GM13977 (cell line): Measurements from ENCODE around the gene SSH2.

Experiments
- DNase-seq: peaks from one replicate; pipeline ENCODE4 v3.0.0; 2012; ENCODE audit warnings: low spot score
- CTCF ChIP-seq: IDR thresholded peaks from 2 replicates; pipeline ENCODE4 v1.5.1; 2012; ENCODE audit warnings: mild to moderate bottlenecking, control low read depth; ENCODE audit not compliant: insufficient read depth; ENCODE audit errors: extremely low read depth, missing control alignments
- in situ Hi-C: fragments of 300-500 bp; cut with MboI; formaldehyde crosslinking; loops from one replicate; pipeline ENCODE4 v1.12.0; 2022; ENCODE audit warnings: low sequenced_read_pairs, low pct_unique_long_range_greater_than_20kb, mixed read lengths, inconsistent platforms; ENCODE audit not compliant: unreplicated experiment

Gene SSH2

GRCh38 chr17:29671661-29672060 lies 258.4 kb downstream of the SSH2 start:
- DNase-seq = no peak
- no peak for TF ChIP-seq CTCF
- in situ Hi-C loops = no loop called here

DNA sequence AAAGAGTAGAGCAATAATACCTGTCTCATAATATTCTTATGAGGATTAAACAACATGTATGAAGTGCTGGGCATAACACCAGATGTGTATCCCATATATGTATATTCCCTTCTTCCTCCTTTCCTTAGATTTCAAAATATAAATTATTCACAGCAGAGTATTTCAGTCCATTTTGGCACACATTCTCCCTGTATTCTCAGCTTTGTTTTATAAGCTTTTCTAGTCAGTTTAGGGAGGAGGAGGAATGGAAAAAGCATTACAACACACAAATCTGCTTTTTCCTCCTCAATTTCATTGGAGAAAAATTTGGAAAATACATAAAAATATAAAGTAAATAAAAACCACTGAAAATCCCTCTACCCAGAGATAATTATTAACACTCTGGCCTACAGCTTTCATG lies 260.8 kb downstream of the SSH2 start:
- TF ChIP-seq CTCF = no peak
- in situ Hi-C loops = no loop called here
- no peak for DNase-seq

DNA sequence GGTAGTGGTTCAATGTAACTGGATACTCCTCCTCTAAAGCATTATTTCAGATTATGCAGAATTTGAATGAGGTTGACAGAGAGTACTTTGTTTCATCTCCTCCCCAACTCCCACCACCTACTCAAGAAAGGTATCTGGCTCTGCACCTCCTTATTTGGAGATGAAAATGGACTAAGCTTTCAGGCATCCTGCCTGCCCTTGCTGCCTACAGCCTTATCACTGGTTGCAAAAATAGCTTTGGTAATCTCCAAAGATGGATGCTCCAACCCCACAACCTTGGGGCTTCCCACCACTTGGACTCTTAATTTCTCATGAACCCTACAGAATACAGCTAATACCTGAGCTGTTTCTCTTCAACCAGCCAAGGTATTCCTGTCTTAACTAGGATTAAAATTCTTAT lies 262.1 kb downstream of the SSH2 start:
- no peak for DNase-seq
- in situ Hi-C loops = no loop called here
- TF ChIP-seq CTCF = no peak

- TF ChIP-seq CTCF = no peak
- in situ Hi-C loops = no loop called here
- DNase-seq = no peak
These were observed 264.6 kb downstream of the SSH2 start for GRCh38 chr17:29665481-29665810.

DNA sequence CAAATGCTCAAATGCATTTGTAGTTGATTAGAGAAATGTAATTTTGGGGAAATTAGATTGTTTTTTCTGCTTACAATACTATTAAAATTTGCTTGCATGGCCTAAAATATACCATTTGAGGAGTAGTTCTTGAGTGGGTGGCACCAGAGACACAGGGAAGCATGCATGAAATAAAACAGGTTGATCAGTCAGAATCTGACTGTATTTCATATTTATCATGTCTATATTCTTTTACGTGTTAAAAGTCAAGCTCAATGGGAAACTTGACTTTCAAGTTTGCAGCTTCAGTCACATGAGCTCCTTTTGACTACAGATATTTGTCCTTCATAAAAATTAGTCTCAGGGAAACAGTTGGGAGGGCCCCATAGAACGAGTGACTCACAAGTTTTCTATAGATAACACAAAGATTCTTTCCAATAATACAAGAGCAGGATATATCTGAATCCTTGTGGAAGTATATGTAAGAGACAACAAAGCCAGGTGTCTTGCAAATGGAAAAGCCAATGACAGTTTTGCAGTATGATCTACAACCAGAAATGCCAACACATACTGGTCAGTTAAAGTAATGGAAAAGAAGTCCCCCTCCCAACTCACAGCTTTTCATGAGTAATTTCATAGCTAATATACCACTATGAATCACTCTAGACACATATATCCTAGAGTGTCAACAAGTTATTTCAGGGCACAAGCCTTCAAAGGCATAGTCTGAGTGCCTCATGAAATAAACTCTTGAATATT lies 265.1 kb downstream of the SSH2 start:
- in situ Hi-C loops = no loop called here
- TF ChIP-seq CTCF = no peak
- peak; percentile 36 for DNase-seq

DNA sequence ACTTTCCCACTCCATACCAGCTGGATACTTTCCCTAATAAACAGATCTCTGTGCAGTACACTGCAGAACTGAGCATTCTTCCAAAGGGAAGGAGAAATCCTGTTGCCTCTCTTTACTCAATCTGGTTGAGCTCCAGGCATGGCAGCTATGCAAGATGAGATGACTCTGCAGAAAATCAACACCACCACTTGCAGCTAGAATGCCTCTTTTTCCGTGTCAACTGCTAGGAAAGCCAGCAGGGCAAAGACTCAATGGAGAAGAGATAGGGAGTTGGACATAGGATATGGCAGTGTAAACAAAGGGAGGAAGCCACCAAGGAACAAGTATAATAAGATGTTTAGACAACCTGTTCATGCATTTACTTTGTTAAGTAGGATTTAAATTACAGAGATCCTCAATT lies 266.9 kb downstream of the SSH2 start:
- no peak for DNase-seq
- in situ Hi-C loops = no loop called here
- TF ChIP-seq CTCF = no peak
